Activated T-helper 2 cell treated with anti-CD3 and anti-CD28 coated beads, Interferon-gamma antibody, Interleukin-2, Interleukin-4, amounts not matched to agents 10 μg/mL and 5 μg/mL and 100 μg/mL, durations not matched to agents 14 hours and 24 hours and 36 hours (primary cell): ENCODE measurements around the gene NPTX1. TPM values are rescaled to one million over a fixed set of nuclear protein-coding genes. Genes with fewer than 3 reads are reported as not detected.

Experiments used
- DNase-seq: peaks from one replicate; pipeline ENCODE4 v3.0.0; 2021; ENCODE audit warnings: low spot score
- H3K27ac Mint-ChIP-seq: one replicate; pipeline ENCODE4 v1.8.0; 2021; ENCODE audit warnings: mixed read lengths
- H3K27me3 Mint-ChIP-seq: one replicate; pipeline ENCODE4 v1.8.0; 2021; ENCODE audit warnings: low read depth, mixed read lengths
- H3K36me3 Mint-ChIP-seq: one replicate; pipeline ENCODE4 v1.8.0; 2021; ENCODE audit warnings: low read depth, mixed read lengths
- H3K4me1 Mint-ChIP-seq: one replicate; pipeline ENCODE4 v1.8.0; 2021; ENCODE audit warnings: low read depth, mixed read lengths
- H3K4me3 Mint-ChIP-seq: one replicate; pipeline ENCODE4 v1.8.0; 2021; ENCODE audit warnings: low read depth, mild to moderate bottlenecking, moderate library complexity, mixed read lengths
- H3K9me3 Mint-ChIP-seq: one replicate; pipeline ENCODE4 v1.8.0; 2021; ENCODE audit warnings: mixed read lengths
- intact Hi-C: fragments of 100-400 bp; cut with micrococcal nuclease; formaldehyde crosslinking; loops from one replicate; pipeline ENCODE4 v1.15.1; 2023
- total RNA-seq: library from RNA; stranded (reverse); gene quantifications from 2 replicates; pipeline ENCODE4 v1.2.3, GENCODE V29; 2022

Gene NPTX1
- total RNA-seq, 1 donor from 2014 or later: 5.7 TPM

GRCh38 chr17:80439499-80439898 is 36.9 kb downstream of the NPTX1 start:
- Mint-ChIP-seq H3K4me1 (no peaks in the 10 kb centered on the region), H3K27me3 (no peaks in the 10 kb centered on the region), H3K9me3 (no peaks in the 10 kb centered on the region), H3K4me3 (no peak overlapping the region), H3K36me3 (no peaks in the 10 kb centered on the region), H3K27ac (no peak overlapping the region)
- intact Hi-C loops: no loop called here
- no peak for DNase-seq

- no peaks in the 10 kb centered on the region for H3K9me3 Mint-ChIP-seq
- no peaks in the 10 kb centered on the region for H3K4me1 Mint-ChIP-seq
- H3K4me3 Mint-ChIP-seq: no peak overlapping the region
- H3K36me3 Mint-ChIP-seq: no peaks in the 10 kb centered on the region
- intact Hi-C loops: no loop called here
- H3K27ac Mint-ChIP-seq: no peak overlapping the region
- H3K27me3 Mint-ChIP-seq: no peaks in the 10 kb centered on the region
- DNase-seq: no peak
Observed at GRCh38 chr17:80438806-80439205, 37.6 kb downstream of the NPTX1 start.

GRCh38 chr17:80437532-80437931 is 38.9 kb downstream of the NPTX1 start:
- Mint-ChIP-seq H3K4me1 (no peaks in the 10 kb centered on the region), H3K4me3 (no peak overlapping the region), H3K9me3 (no peaks in the 10 kb centered on the region), H3K36me3 (no peaks in the 10 kb centered on the region), H3K27ac (no peak overlapping the region), H3K27me3 (no peaks in the 10 kb centered on the region)
- intact Hi-C loops: no loop called here
- no peak for DNase-seq

- no peak overlapping the region for H3K27ac Mint-ChIP-seq
- no peak overlapping the region for H3K4me3 Mint-ChIP-seq
Observed at GRCh38 chr17:80433916-80434666, 42.3 kb downstream of the NPTX1 start.

GRCh38 chr17:80432961-80433550 is 43.4 kb downstream of the NPTX1 start:
- no peaks in the 10 kb centered on the region for H3K36me3 Mint-ChIP-seq
- H3K4me1 Mint-ChIP-seq: no peaks in the 10 kb centered on the region
- intact Hi-C loops: no loop called here
- no peaks in the 10 kb centered on the region for H3K9me3 Mint-ChIP-seq
- DNase-seq: no peak
- H3K4me3 Mint-ChIP-seq: no peak overlapping the region
- H3K27me3 Mint-ChIP-seq: no peaks in the 10 kb centered on the region
- H3K27ac Mint-ChIP-seq: no peak overlapping the region

More at GRCh38 chr17:80433916-80434666, 42.3 kb downstream of the NPTX1 start:
- Mint-ChIP-seq H3K36me3 (no peaks in the 10 kb centered on the region), H3K27me3 (no peaks in the 10 kb centered on the region), H3K9me3 (no peaks in the 10 kb centered on the region), H3K4me1 (no peaks in the 10 kb centered on the region)
- intact Hi-C loops: no loop called here
- no peak for DNase-seq

- Mint-ChIP-seq H3K27ac (no peak overlapping the region), H3K27me3 (no peaks in the 10 kb centered on the region), H3K36me3 (no peaks in the 10 kb centered on the region), H3K4me3 (no peak overlapping the region), H3K4me1 (no peaks in the 10 kb centered on the region), H3K9me3 (no peaks in the 10 kb centered on the region)
- intact Hi-C loops: no loop called here
- no peak for DNase-seq
Observed at GRCh38 chr17:80432350-80432955, 44.0 kb downstream of the NPTX1 start.

- intact Hi-C loops: no loop called here
- DNase-seq: no peak
- peaks cover 4% of the 10 kb centered on the region for H3K4me1 Mint-ChIP-seq
- H3K36me3 Mint-ChIP-seq: no peaks in the 10 kb centered on the region
- no peaks in the 10 kb centered on the region for H3K9me3 Mint-ChIP-seq
- H3K27me3 Mint-ChIP-seq: no peaks in the 10 kb centered on the region
- no peak overlapping the region for H3K4me3 Mint-ChIP-seq
- H3K27ac Mint-ChIP-seq: no peak overlapping the region
Observed at GRCh38 chr17:80431246-80432195, 44.9 kb downstream of the NPTX1 start.

GRCh38 chr17:80430446-80431245 is 45.8 kb downstream of the NPTX1 start:
- no peak overlapping the region for H3K27ac Mint-ChIP-seq

GRCh38 chr17:80429356-80430275 is 46.8 kb downstream of the NPTX1 start:
- DNase-seq: no peak
- Mint-ChIP-seq H3K4me1 (peaks cover 6% of the 10 kb centered on the region), H3K36me3 (no peaks in the 10 kb centered on the region), H3K9me3 (no peaks in the 10 kb centered on the region), H3K27ac (no peak overlapping the region), H3K27me3 (no peaks in the 10 kb centered on the region), H3K4me3 (no peak overlapping the region)
- intact Hi-C loops: no loop called here

More at GRCh38 chr17:80430446-80431245, 45.8 kb downstream of the NPTX1 start:
- intact Hi-C loops: no loop called here
- Mint-ChIP-seq H3K4me3 (no peak overlapping the region), H3K36me3 (no peaks in the 10 kb centered on the region), H3K9me3 (no peaks in the 10 kb centered on the region), H3K27me3 (no peaks in the 10 kb centered on the region), H3K4me1 (peaks cover 6% of the 10 kb centered on the region)
- DNase-seq: no peak

GRCh38 chr17:80428796-80429195 is 47.6 kb downstream of the NPTX1 start:
- Mint-ChIP-seq H3K4me3 (no peak overlapping the region), H3K36me3 (no peaks in the 10 kb centered on the region), H3K27me3 (no peaks in the 10 kb centered on the region), H3K9me3 (no peaks in the 10 kb centered on the region), H3K27ac (no peak overlapping the region), H3K4me1 (peaks cover 10% of the 10 kb centered on the region)
- no peak for DNase-seq
- intact Hi-C loops: no loop called here

GRCh38 chr17:80428363-80428762 is 48.0 kb downstream of the NPTX1 start:
- Mint-ChIP-seq H3K9me3 (no peaks in the 10 kb centered on the region), H3K36me3 (no peaks in the 10 kb centered on the region), H3K4me1 (peaks cover 10% of the 10 kb centered on the region), H3K27me3 (no peaks in the 10 kb centered on the region), H3K4me3 (no peak overlapping the region), H3K27ac (no peak overlapping the region)
- no peak for DNase-seq
- intact Hi-C loops: no loop called here
